Lower lobe of right lung (tissue), 2 donors: ENCODE results near the gene ZNF23. TPM values are rescaled to one million over a fixed set of nuclear protein-coding genes. Genes with fewer than 3 reads are reported as not detected.

Experiments
- ATAC-seq, 2 donors: fragments of 200-7000 bp; cut with Tn5 transposase; one replicate each; pipeline ENCODE4 v1.9.1; 2020 to 2022; ENCODE audit warnings: mild to moderate bottlenecking in 2 of 2, moderate library complexity in 2 of 2
- DNase-seq: peaks from one replicate; pipeline ENCODE4 v3.0.0-alpha.2; 2020
- H3K27ac ChIP-seq: fragments of 200-600 bp; one replicate; pipeline ENCODE4 v1.8.0; 2022
- H3K27me3 ChIP-seq: fragments of 200-600 bp; one replicate; pipeline ENCODE4 v1.8.0; 2022; ENCODE audit warnings: low read depth
- H3K36me3 ChIP-seq: fragments of 200-600 bp; one replicate; pipeline ENCODE4 v1.8.0; 2022; ENCODE audit warnings: mild to moderate bottlenecking
- H3K4me1 ChIP-seq: fragments of 200-600 bp; one replicate; pipeline ENCODE4 v1.8.0; 2022
- H3K4me3 ChIP-seq: fragments of 200-600 bp; one replicate; pipeline ENCODE4 v1.8.0; 2022; ENCODE audit warnings: mild to moderate bottlenecking
- H3K9me3 ChIP-seq: fragments of 200-600 bp; one replicate; pipeline ENCODE4 v1.8.0; 2022
- CTCF ChIP-seq: fragments of 200-600 bp; IDR thresholded peaks from one replicate; pipeline ENCODE4 v1.8.0; 2022; ENCODE audit warnings: antibody characterized with exemption, mild to moderate bottlenecking
- intact Hi-C: fragments of 100-400 bp; cut with DNase I; formaldehyde crosslinking; loops from one replicate; pipeline ENCODE4 v1.11.0; 2022
- total RNA-seq: library from RNA; stranded (reverse); fragmentation: NEBNext Ultra II Directional; extraction: Animal tissue kit (Norgen Biotek cat#: 25700); gene quantifications from one replicate; pipeline ENCODE4 v1.2.1, GENCODE V29; 2021
- donor health status: DM: no; HTN: yes; CAD: no; lungs with severe emphysema.

Gene ZNF23
- total RNA-seq, 1 donor from 2014 or later = 9.5 TPM

GRCh38 chr16:71406724-71407123 is 55.3 kb downstream of the ZNF23 start:
- peaks cover 28% of the 10 kb centered on the region for H3K27me3 ChIP-seq
- ATAC-seq = no peak
- intact Hi-C loops = no loop called here

DNA sequence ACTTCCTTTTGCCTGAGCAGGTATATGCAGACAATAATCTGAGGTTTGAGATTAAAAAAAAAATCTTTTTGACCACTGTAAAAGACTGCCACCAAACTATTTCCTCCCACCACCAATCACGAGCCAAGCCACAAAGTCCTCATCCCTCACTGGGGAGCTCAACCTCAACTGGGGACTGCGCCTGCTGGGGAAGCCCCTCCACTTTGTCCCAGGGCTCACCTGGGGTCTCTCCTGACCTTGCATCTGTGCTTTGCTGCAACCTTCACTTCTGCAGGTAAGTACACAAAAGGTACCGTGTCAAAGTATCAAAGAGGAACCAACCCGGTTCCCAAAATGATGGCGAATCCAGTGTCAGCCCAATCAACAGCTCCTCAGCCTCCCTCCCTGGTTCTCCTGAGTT is 55.7 kb downstream of the ZNF23 start:
- ATAC-seq = no peak

More at GRCh38 chr16:71406724-71407123, 55.3 kb downstream of the ZNF23 start:
- H3K4me1 ChIP-seq = no peaks in the 10 kb centered on the region
- no peak overlapping the region for H3K4me3 ChIP-seq
- H3K27ac ChIP-seq = no peak overlapping the region
- H3K36me3 ChIP-seq = no peaks in the 10 kb centered on the region
- no peak for DNase-seq
- no peak for TF ChIP-seq CTCF
- H3K9me3 ChIP-seq = no peaks in the 10 kb centered on the region

DNA sequence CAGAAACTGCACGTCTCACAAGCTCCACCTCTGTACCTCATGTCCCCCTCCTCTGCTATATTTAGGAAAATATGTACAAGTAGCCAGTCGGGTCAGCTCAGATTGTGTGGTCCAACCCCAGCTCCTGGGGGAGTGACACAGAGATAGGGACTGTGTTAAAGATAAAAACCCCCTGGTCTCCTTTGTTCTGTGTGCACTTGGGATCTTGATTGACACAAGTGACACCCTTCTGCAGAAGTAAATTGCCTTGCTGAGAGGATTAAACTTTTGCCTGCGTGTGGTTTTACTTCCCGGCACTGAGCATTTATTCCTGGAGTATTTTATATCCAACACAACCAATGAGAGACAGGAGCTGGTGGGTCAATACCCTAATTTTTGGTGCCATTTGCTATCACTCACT is 57.7 kb downstream of the ZNF23 start:
- no peak overlapping the region for H3K27ac ChIP-seq
- ATAC-seq (no peak), DNase-seq (no peak)
- intact Hi-C loops = no loop called here
- no peaks in the 10 kb centered on the region for H3K4me1 ChIP-seq
- H3K27me3 ChIP-seq = peaks cover 20% of the 10 kb centered on the region
- no peaks in the 10 kb centered on the region for H3K36me3 ChIP-seq
- H3K9me3 ChIP-seq = no peaks in the 10 kb centered on the region
- H3K4me3 ChIP-seq = no peak overlapping the region
- TF ChIP-seq CTCF = no peak

More for the DNA sequence above, 55.7 kb downstream of the ZNF23 start:
- no peaks in the 10 kb centered on the region for H3K9me3 ChIP-seq
- TF ChIP-seq CTCF = no peak
- no peak overlapping the region for H3K27ac ChIP-seq
- H3K4me1 ChIP-seq = no peaks in the 10 kb centered on the region
- H3K27me3 ChIP-seq = peaks cover 25% of the 10 kb centered on the region
- H3K36me3 ChIP-seq = no peaks in the 10 kb centered on the region
- intact Hi-C loops = no loop called here
- DNase-seq = no peak
- H3K4me3 ChIP-seq = no peak overlapping the region

DNA sequence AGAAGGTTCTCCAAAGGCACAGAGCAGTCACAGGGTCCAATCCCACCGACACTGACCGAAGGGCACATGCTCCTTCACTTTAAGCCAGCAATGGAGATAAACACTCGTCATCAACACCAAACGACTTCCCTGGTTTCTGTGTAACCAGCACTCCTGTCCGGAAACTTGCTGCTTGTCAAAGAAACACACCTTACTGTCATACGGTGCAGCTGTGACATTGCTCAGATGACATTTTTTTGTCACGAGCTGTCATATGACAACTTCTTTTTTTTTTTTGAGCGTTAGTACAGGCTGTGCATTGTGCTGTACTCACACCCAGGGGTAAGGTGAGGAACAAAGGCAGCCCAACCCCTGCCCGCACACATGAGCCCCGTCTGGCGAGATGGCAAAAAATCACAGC is 59.4 kb downstream of the ZNF23 start:
- no peaks in the 10 kb centered on the region for H3K9me3 ChIP-seq
- ATAC-seq = no peak
- no peaks in the 10 kb centered on the region for H3K36me3 ChIP-seq
- H3K27me3 ChIP-seq = peaks cover 23% of the 10 kb centered on the region
- no peak overlapping the region for H3K27ac ChIP-seq
- H3K4me3 ChIP-seq = no peak overlapping the region
- DNase-seq = no peak
- no peaks in the 10 kb centered on the region for H3K4me1 ChIP-seq
- no peak for TF ChIP-seq CTCF
- intact Hi-C loops = no loop called here

DNA sequence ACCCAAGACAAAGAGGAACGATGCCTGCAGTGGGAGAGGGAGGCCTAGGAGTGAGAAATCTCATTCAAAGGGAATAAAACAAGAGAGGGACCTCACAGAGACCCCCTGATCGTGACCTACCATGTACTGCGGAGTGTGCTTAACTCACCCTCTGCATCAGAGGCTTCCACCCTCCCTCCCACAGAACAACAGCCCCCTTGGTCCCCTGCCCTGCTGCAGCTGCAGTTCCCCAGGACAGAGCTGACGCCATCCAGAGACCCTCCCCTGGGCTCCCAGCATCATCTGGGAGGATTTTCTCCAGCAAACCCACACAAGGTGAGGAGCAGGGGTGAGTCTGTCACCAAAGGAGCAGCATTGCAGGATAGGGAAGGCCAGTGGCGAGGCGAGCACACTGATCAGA is 60.0 kb downstream of the ZNF23 start:
- H3K9me3 ChIP-seq = no peaks in the 10 kb centered on the region
- H3K27me3 ChIP-seq = peaks cover 19% of the 10 kb centered on the region
- H3K4me1 ChIP-seq = no peaks in the 10 kb centered on the region
- DNase-seq = no peak
- ATAC-seq = no peak
- no peak for TF ChIP-seq CTCF
- no peak overlapping the region for H3K4me3 ChIP-seq
- intact Hi-C loops = no loop called here
- no peaks in the 10 kb centered on the region for H3K36me3 ChIP-seq
- no peak overlapping the region for H3K27ac ChIP-seq
